Fibroblast of lung (primary cell): Measurements from ENCODE around the gene PTPRE. TPM values are rescaled to one million over a fixed set of nuclear protein-coding genes. Genes with fewer than 3 reads are reported as not detected.

Experiments
- DNase-seq, 2 donors: peaks; one replicate each; pipeline versions ENCODE4 v3.0.0 to v3.0.0-alpha.2; 2010; ENCODE audit warnings: low read depth in 2 of 2
- H2AFZ ChIP-seq: 2 replicates; pipeline ENCODE4 v1.5.1; 2012; ENCODE audit warnings: low read length, control low read depth, inconsistent platforms
- H3K27ac ChIP-seq: 2 replicates; pipeline ENCODE4 v1.5.1; 2011; ENCODE audit warnings: low read length, control low read depth; ENCODE audit not compliant: insufficient read depth
- H3K27me3 ChIP-seq: 2 replicates; pipeline ENCODE4 v1.5.1; 2011; ENCODE audit warnings: mild to moderate bottlenecking, low read length; ENCODE audit not compliant: control insufficient read depth, insufficient read depth
- H3K36me3 ChIP-seq: 2 replicates; pipeline ENCODE4 v1.5.1; 2011; ENCODE audit warnings: low read length; ENCODE audit not compliant: control insufficient read depth, insufficient read depth
- H3K4me1 ChIP-seq: 2 replicates; pipeline ENCODE4 v1.5.1; 2011; ENCODE audit warnings: low read length; ENCODE audit not compliant: control insufficient read depth, insufficient read depth; ENCODE audit errors: extremely low read depth
- H3K4me2 ChIP-seq: 2 replicates; pipeline ENCODE4 v1.5.1; 2011; ENCODE audit warnings: low read length, control low read depth; ENCODE audit not compliant: insufficient read depth; ENCODE audit errors: extremely low read depth
- H3K4me3 ChIP-seq, 4 experiments: fragments of 200-600 bp in 1 of 4; sonication (generic) in 1 of 4; replicated peaks in 1 of 4; 2 replicates each; pipeline ENCODE4 v1.5.1; 2011 to 2016; ENCODE audit warnings: low read length in 4 of 4, low read depth in 3 of 4, mild to moderate bottlenecking in 3 of 4, control low read depth in 2 of 4, inconsistent platforms in 1 of 4, mixed read lengths in 1 of 4; ENCODE audit not compliant: insufficient read depth in 1 of 4; ENCODE audit errors: control extremely low read depth in 1 of 4
- H3K79me2 ChIP-seq: 2 replicates; pipeline ENCODE4 v1.5.1; 2012; ENCODE audit warnings: mild to moderate bottlenecking, low read length, inconsistent platforms; ENCODE audit not compliant: control insufficient read depth, insufficient read depth
- H3K9ac ChIP-seq: 2 replicates; pipeline ENCODE4 v1.5.1; 2011; ENCODE audit warnings: mild to moderate bottlenecking, low read length, control low read depth; ENCODE audit not compliant: insufficient read depth
- H3K9me3 ChIP-seq: 2 replicates; pipeline ENCODE4 v1.5.1; 2012; ENCODE audit warnings: low read depth, low read length; ENCODE audit not compliant: control insufficient read depth, insufficient read depth
- H4K20me1 ChIP-seq: 2 replicates; pipeline ENCODE4 v1.5.1; 2011; ENCODE audit warnings: low read length; ENCODE audit not compliant: control insufficient read depth, insufficient read depth; ENCODE audit errors: extremely low read depth
- EZH2 ChIP-seq: IDR thresholded peaks from 2 replicates; pipeline ENCODE4 v1.5.1; 2012; ENCODE audit warnings: low read length, control low read depth, mild to moderate bottlenecking; ENCODE audit errors: missing control alignments
- polyA plus RNA-seq, 2 donors: library from polyadenylated mRNA; depleted of rRNA in 1 of 2; stranded (reverse) in 1 of 2; unstranded in 1 of 2; fragments of >200 nt; gene quantifications; 2 replicates each; pipeline ENCODE4 v1.2.1, GENCODE V29; 2011 to 2012; ENCODE audit warnings: missing spikeins in 1 of 2
- total RNA-seq: library from RNA; depleted of rRNA; stranded (reverse); fragments of >200 nt; gene quantifications from 2 replicates; pipeline ENCODE4 v1.2.1, GENCODE V29; 2014
- TF ChIP-seq, protein P1 (sequence below), 2 donors: IDR thresholded peaks in 1 of 2; conservative IDR thresholded peaks in 1 of 2; 1 replicate in 1 of 2; 2 replicates in 1 of 2; pipeline ENCODE4 v1.5.1; 2011 to 2012; ENCODE audit warnings: low read length in 2 of 2, control low read depth in 1 of 2, inconsistent platforms in 1 of 2, low read depth in 1 of 2, mild to moderate bottlenecking in 1 of 2

PTPRE gene
- total and polyA plus RNA-seq, 2 donors (not counting 1 experiment from before 2014, with no cell fraction given): 0.75 to 1.8 TPM

DNA sequence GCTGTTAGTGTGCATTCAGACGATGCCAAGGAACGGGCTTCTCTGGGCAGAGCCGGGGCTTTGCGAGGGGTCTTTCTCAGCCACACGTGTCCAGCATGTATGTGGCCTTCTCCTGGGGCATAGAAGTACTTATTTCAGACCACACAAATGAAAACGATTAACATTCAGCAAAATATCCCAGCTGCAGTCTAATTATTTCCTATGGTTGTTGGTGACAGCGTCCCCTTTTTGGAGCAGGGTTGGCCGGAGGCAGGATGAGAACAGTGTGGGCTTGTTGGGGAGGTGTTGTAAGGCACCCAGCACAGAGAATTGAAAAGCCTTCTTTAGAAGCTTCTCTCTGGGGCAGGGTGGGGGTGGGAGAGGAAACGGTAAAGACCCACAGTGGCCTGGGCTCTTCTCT is 54.2 kb downstream of the PTPRE start:
- H4K20me1 ChIP-seq: no peaks in the 10 kb centered on the region
- H3K36me3 ChIP-seq: no peaks in the 10 kb centered on the region
- no peak for DNase-seq
- no peaks in the 10 kb centered on the region for H3K79me2 ChIP-seq
- no peak overlapping the region for H3K27ac ChIP-seq
- H3K4me2 ChIP-seq: no peak overlapping the region
- H2AFZ ChIP-seq: no peak overlapping the region
- no peak overlapping the region for H3K4me3 ChIP-seq
- no peaks in the 10 kb centered on the region for H3K4me1 ChIP-seq
- no peak overlapping the region for H3K9ac ChIP-seq
- TF ChIP-seq EZH2: no peak
- TF ChIP-seq, protein P1, sequence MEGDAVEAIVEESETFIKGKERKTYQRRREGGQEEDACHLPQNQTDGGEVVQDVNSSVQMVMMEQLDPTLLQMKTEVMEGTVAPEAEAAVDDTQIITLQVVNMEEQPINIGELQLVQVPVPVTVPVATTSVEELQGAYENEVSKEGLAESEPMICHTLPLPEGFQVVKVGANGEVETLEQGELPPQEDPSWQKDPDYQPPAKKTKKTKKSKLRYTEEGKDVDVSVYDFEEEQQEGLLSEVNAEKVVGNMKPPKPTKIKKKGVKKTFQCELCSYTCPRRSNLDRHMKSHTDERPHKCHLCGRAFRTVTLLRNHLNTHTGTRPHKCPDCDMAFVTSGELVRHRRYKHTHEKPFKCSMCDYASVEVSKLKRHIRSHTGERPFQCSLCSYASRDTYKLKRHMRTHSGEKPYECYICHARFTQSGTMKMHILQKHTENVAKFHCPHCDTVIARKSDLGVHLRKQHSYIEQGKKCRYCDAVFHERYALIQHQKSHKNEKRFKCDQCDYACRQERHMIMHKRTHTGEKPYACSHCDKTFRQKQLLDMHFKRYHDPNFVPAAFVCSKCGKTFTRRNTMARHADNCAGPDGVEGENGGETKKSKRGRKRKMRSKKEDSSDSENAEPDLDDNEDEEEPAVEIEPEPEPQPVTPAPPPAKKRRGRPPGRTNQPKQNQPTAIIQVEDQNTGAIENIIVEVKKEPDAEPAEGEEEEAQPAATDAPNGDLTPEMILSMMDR (conservative IDR thresholded peaks at IDR 0.05 in 1 of 2, IDR thresholded peaks at IDR 0.05 in 1 of 2; ENCODE audit: low read depth in 1 of 2, low read length in 2 of 2): no peak
- no peaks in the 10 kb centered on the region for H3K27me3 ChIP-seq
- H3K9me3 ChIP-seq: no peaks in the 10 kb centered on the region

DNA sequence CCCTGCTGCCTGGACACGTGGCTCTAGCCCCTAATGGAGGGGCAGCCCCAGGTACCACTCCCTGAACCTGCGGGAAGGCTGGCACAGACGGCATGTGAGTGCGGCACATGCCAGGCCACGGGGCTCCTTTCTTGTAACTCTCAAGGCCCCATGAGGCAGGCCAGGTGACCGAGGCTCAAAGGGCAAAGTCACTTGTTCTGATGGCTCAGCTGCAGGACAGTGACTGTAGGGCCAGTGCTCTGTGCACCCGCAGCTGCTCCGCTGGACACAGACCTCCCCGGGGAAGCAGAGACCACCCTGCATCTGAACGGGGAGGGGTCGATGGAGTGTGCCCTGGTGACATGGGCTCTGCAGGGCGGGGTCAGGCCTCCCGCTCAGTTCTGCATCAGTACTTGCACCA is 55.3 kb downstream of the PTPRE start:
- H3K9me3 ChIP-seq: no peaks in the 10 kb centered on the region
- H3K79me2 ChIP-seq: no peaks in the 10 kb centered on the region
- H3K36me3 ChIP-seq: no peaks in the 10 kb centered on the region
- no peak overlapping the region for H3K4me2 ChIP-seq
- H3K27me3 ChIP-seq: no peaks in the 10 kb centered on the region
- H4K20me1 ChIP-seq: no peaks in the 10 kb centered on the region
- no peak overlapping the region for H3K27ac ChIP-seq
- no peak overlapping the region for H2AFZ ChIP-seq
- TF ChIP-seq EZH2: no peak
- TF ChIP-seq, protein P1 (conservative IDR thresholded peaks at IDR 0.05 in 1 of 2, IDR thresholded peaks at IDR 0.05 in 1 of 2; ENCODE audit: low read depth in 1 of 2, low read length in 2 of 2): no peak
- no peak overlapping the region for H3K4me3 ChIP-seq
- no peak for DNase-seq
- no peaks in the 10 kb centered on the region for H3K4me1 ChIP-seq
- no peak overlapping the region for H3K9ac ChIP-seq

DNA sequence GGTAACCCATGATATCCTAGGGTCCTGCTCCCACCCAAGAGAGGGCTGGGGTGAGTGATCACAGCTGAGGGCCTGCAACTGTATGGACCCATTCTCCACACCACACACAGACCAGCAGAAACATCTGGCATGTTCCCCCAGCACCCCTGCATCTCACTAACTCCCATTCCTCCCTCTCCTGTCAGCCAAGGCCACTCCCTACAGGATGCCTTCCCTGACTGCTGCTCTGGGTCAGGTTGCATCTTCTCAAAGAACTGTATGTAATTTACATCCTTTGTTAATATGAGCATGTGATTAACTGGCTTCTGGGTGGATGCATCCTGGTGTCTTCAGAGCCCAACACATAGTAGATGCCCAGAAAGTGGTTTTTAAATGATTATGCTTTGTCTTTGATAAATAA is 56.2 kb downstream of the PTPRE start:
- TF ChIP-seq, protein P1 (conservative IDR thresholded peaks at IDR 0.05 in 1 of 2, IDR thresholded peaks at IDR 0.05 in 1 of 2; ENCODE audit: low read depth in 1 of 2, low read length in 2 of 2): no peak
- no peaks in the 10 kb centered on the region for H3K9me3 ChIP-seq
- H3K4me3 ChIP-seq: no peak overlapping the region
- no peak overlapping the region for H2AFZ ChIP-seq
- H4K20me1 ChIP-seq: no peaks in the 10 kb centered on the region
- no peak for DNase-seq
- no peak overlapping the region for H3K9ac ChIP-seq
- H3K36me3 ChIP-seq: no peaks in the 10 kb centered on the region
- no peak overlapping the region for H3K27ac ChIP-seq
- no peaks in the 10 kb centered on the region for H3K27me3 ChIP-seq
- H3K4me2 ChIP-seq: no peak overlapping the region
- H3K79me2 ChIP-seq: no peaks in the 10 kb centered on the region
- H3K4me1 ChIP-seq: no peaks in the 10 kb centered on the region
